HG03342 (cell line): ENCODE data around the gene YARS2.
"Not testable (repeated sequence)": the region's sequence is repeated elsewhere in the genome, so short reads cannot be mapped to it uniquely, and the experiment has no call there.

Experiments used
- ATAC-seq: cut with Tn5 transposase; IDR thresholded peaks from one replicate; pipeline ENCODE4 v1.9.1; 2021; ENCODE audit warnings: mild to moderate bottlenecking, moderate library complexity; ENCODE audit not compliant: unreplicated experiment

Gene YARS2

GRCh38 chr12:32753605-32754004 lies 2.1 kb downstream of the YARS2 start:
- no peak for ATAC-seq

GRCh38 chr12:32743264-32743663 lies 12.4 kb downstream of the YARS2 start:
- no peak for ATAC-seq

GRCh38 chr12:32742133-32742532 lies 13.6 kb downstream of the YARS2 start:
- no peak for ATAC-seq

- no peak for ATAC-seq
These were observed 16.4 kb downstream of the YARS2 start for GRCh38 chr12:32739279-32739678.

- ATAC-seq = no peak
These were observed 18.0 kb downstream of the YARS2 start for GRCh38 chr12:32737715-32738114.

GRCh38 chr12:32736445-32736844 lies 19.3 kb downstream of the YARS2 start:
- no peak for ATAC-seq

- ATAC-seq = no peak
These were observed 20.7 kb downstream of the YARS2 start for GRCh38 chr12:32734952-32735351.

GRCh38 chr12:32727237-32727636 lies 28.5 kb downstream of the YARS2 start:
- ATAC-seq = no peak

- ATAC-seq = no peak
These were observed 29.4 kb downstream of the YARS2 start for GRCh38 chr12:32726286-32726685.

GRCh38 chr12:32725308-32725707 lies 30.4 kb downstream of the YARS2 start:
- not testable (repeated sequence) for ATAC-seq

GRCh38 chr12:32718926-32719325 lies 36.8 kb downstream of the YARS2 start:
- ATAC-seq = no peak

GRCh38 chr12:32714772-32715171 lies 40.9 kb downstream of the YARS2 start:
- ATAC-seq = no peak

- no peak for ATAC-seq
These were observed 46.8 kb downstream of the YARS2 start for GRCh38 chr12:32708926-32709325.

- ATAC-seq = no peak
These were observed 49.2 kb downstream of the YARS2 start for GRCh38 chr12:32706335-32707024.

- ATAC-seq = no peak
These were observed 49.9 kb downstream of the YARS2 start for GRCh38 chr12:32705783-32706182.

GRCh38 chr12:32702946-32703345 lies 52.8 kb downstream of the YARS2 start:
- no peak for ATAC-seq

- no peak for ATAC-seq
These were observed 53.2 kb downstream of the YARS2 start for GRCh38 chr12:32702473-32702872.

- ATAC-seq = not testable (repeated sequence)
These were observed 56.3 kb downstream of the YARS2 start for GRCh38 chr12:32699437-32699836.

GRCh38 chr12:32698285-32698684 lies 57.4 kb downstream of the YARS2 start:
- ATAC-seq = no peak

GRCh38 chr12:32697445-32697844 lies 58.3 kb downstream of the YARS2 start:
- ATAC-seq = no peak
